ENCODE results near the gene L3MBTL1. TPM values are rescaled to one million over a fixed set of nuclear protein-coding genes. Genes with fewer than 3 reads are reported as not detected.

Gene L3MBTL1
- total and polyA plus RNA-seq, 2 donors (not counting 1 experiment from before 2014, with no cell fraction given): 1.5 to 10.7 TPM

DNA sequence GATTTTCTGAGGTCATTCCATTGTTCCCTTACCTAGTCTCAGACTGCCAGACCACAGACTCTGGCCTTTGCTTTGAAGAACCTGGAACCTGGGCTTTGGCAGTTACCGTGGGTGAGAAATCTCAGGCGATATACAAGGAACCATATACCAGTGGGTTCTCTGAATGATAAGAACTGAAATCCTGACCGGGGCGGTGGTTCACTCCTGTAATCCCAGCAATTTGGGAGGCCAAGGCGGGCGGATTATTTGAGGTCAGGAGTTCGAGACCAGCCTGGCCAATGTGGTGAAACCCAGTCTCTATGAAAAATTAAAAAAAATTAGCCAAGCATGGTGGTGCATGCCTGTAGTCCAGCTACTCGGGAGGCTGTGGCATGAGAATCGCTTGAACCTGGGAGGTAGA is 37.0 kb downstream of the L3MBTL1 start:
- Histone ChIP-seq H3K4me1 (ENCODE audit: control insufficient read depth, extremely low read depth, insufficient read depth, low read length) (no peaks in the 10 kb centered on the region), H3K9ac (ENCODE audit: insufficient read depth, low read length) (no peak overlapping the region), H3K27me3 (ENCODE audit: control insufficient read depth, insufficient read depth, low read length) (no peaks in the 10 kb centered on the region), H3K9me3 (ENCODE audit: control insufficient read depth, insufficient read depth, low read depth, low read length) (no peaks in the 10 kb centered on the region), H3K27ac (ENCODE audit: insufficient read depth, low read length) (no peak overlapping the region), H3K36me3 (ENCODE audit: control insufficient read depth, insufficient read depth, low read length) (no peaks in the 10 kb centered on the region), H3K79me2 (ENCODE audit: control insufficient read depth, insufficient read depth, low read length) (no peaks in the 10 kb centered on the region), H3K4me3 (replicated peaks in 1 of 4; ENCODE audit: control extremely low read depth in 1 of 4, insufficient read depth in 1 of 4, low read depth in 3 of 4, low read length in 4 of 4) (no peak overlapping the region), H4K20me1 (ENCODE audit: control insufficient read depth, extremely low read depth, insufficient read depth, low read length) (no peaks in the 10 kb centered on the region), H2AFZ (ENCODE audit: low read length) (no peak overlapping the region), H3K4me2 (ENCODE audit: extremely low read depth, insufficient read depth, low read length) (no peak overlapping the region)
- no peak for DNase-seq (ENCODE audit: low read depth in 2 of 2)
- no peak for TF ChIP-seq EZH2 (IDR thresholded peaks at IDR 0.05; ENCODE audit: low read length, missing control alignments)
- TF ChIP-seq, protein P1, sequence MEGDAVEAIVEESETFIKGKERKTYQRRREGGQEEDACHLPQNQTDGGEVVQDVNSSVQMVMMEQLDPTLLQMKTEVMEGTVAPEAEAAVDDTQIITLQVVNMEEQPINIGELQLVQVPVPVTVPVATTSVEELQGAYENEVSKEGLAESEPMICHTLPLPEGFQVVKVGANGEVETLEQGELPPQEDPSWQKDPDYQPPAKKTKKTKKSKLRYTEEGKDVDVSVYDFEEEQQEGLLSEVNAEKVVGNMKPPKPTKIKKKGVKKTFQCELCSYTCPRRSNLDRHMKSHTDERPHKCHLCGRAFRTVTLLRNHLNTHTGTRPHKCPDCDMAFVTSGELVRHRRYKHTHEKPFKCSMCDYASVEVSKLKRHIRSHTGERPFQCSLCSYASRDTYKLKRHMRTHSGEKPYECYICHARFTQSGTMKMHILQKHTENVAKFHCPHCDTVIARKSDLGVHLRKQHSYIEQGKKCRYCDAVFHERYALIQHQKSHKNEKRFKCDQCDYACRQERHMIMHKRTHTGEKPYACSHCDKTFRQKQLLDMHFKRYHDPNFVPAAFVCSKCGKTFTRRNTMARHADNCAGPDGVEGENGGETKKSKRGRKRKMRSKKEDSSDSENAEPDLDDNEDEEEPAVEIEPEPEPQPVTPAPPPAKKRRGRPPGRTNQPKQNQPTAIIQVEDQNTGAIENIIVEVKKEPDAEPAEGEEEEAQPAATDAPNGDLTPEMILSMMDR (conservative IDR thresholded peaks at IDR 0.05 in 1 of 2, IDR thresholded peaks at IDR 0.05 in 1 of 2; ENCODE audit: low read depth in 1 of 2, low read length in 2 of 2): no peak

DNA sequence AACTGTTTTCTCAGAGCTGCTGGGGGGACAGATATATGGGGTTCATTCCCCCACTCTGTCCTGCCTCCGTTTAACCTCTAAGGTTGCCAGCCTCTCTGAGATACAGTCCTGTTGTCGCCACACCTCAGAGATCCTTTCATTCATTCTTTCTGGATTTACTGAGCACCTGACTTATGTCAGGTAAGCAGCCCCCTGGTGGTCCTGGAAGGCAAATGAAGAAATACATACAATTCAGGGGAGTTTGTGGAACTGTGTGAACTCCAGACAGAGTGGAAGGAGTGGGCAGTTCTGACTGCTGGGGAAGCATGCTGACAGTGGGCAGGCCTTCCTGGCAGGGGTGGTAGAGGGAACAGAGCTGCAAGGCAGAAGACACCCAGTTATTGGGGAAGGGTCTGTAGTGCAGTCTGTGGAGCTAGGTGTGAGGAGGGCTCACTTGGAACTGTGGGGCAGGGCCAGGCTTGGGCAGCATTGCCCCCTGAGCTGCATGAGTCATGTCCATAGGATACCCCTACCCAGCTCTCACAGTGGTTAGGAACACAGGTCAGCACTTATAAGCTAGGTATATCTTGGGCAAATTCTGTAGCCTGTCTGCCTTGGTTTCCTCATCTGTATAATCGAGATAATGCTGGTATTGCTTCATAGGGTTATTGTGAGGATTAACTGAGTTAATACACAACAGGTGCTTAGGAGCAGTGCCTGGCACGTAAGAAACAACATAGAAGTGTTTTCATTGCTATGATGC is 38.5 kb downstream of the L3MBTL1 start:
- H3K4me3 ChIP-seq (replicated peaks in 1 of 4; ENCODE audit: control extremely low read depth in 1 of 4, insufficient read depth in 1 of 4, low read depth in 3 of 4, low read length in 4 of 4): no peak overlapping the region
- no peak overlapping the region for H3K27ac ChIP-seq (ENCODE audit: insufficient read depth, low read length)
- H3K9me3 ChIP-seq (ENCODE audit: control insufficient read depth, insufficient read depth, low read depth, low read length): no peaks in the 10 kb centered on the region
- no peak for DNase-seq (ENCODE audit: low read depth in 2 of 2)
- no peak for TF ChIP-seq EZH2 (IDR thresholded peaks at IDR 0.05; ENCODE audit: low read length, missing control alignments)
- TF ChIP-seq, protein P1 (conservative IDR thresholded peaks at IDR 0.05 in 1 of 2, IDR thresholded peaks at IDR 0.05 in 1 of 2; ENCODE audit: low read depth in 1 of 2, low read length in 2 of 2): peak in 1 of 2 donors; percentile 1
- H3K4me2 ChIP-seq (ENCODE audit: extremely low read depth, insufficient read depth, low read length): no peak overlapping the region
- H2AFZ ChIP-seq (ENCODE audit: low read length): no peak overlapping the region
- no peaks in the 10 kb centered on the region for H4K20me1 ChIP-seq (ENCODE audit: control insufficient read depth, extremely low read depth, insufficient read depth, low read length)
- H3K36me3 ChIP-seq (ENCODE audit: control insufficient read depth, insufficient read depth, low read length): no peaks in the 10 kb centered on the region
- no peaks in the 10 kb centered on the region for H3K79me2 ChIP-seq (ENCODE audit: control insufficient read depth, insufficient read depth, low read length)
- no peaks in the 10 kb centered on the region for H3K27me3 ChIP-seq (ENCODE audit: control insufficient read depth, insufficient read depth, low read length)
- no peak overlapping the region for H3K9ac ChIP-seq (ENCODE audit: insufficient read depth, low read length)
- no peaks in the 10 kb centered on the region for H3K4me1 ChIP-seq (ENCODE audit: control insufficient read depth, extremely low read depth, insufficient read depth, low read length)

DNA sequence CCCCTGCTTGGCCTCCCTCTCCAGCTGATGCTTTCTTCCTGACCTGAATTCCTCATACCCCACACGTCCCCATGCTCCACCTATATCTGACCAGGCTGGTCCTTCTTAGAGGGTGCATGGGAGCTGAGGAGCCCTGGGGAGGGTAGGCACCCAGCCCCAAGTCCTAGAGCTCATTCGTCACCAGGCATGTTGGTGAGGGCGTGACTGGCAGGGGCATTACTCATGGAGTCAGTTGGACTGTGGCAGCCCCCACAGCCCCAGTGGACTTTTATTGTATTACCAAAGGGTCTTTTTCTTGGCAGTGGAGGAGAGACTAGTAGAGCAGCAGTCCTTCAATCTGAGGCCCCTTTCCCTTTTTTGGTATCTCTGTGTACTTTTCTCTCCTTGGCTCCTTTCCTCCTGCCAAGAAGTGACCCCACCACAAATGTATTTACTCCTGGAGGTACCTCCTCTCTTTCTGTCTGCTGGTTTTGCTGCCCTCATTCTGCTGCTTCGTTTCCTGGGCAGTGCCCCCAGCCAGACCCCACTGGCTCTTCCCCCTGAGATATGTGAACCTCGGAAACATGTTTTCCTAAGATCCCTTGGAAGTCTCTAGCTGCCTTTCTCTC is 40.9 kb downstream of the L3MBTL1 start:
- H3K4me2 ChIP-seq (ENCODE audit: extremely low read depth, insufficient read depth, low read length): no peak overlapping the region
- no peaks in the 10 kb centered on the region for H3K79me2 ChIP-seq (ENCODE audit: control insufficient read depth, insufficient read depth, low read length)
- TF ChIP-seq EZH2 (IDR thresholded peaks at IDR 0.05; ENCODE audit: low read length, missing control alignments): no peak
- TF ChIP-seq, protein P1 (conservative IDR thresholded peaks at IDR 0.05 in 1 of 2, IDR thresholded peaks at IDR 0.05 in 1 of 2; ENCODE audit: low read depth in 1 of 2, low read length in 2 of 2): no peak
- no peaks in the 10 kb centered on the region for H4K20me1 ChIP-seq (ENCODE audit: control insufficient read depth, extremely low read depth, insufficient read depth, low read length)
- DNase-seq (ENCODE audit: low read depth in 2 of 2): no peak
- H3K36me3 ChIP-seq (ENCODE audit: control insufficient read depth, insufficient read depth, low read length): no peaks in the 10 kb centered on the region
- no peaks in the 10 kb centered on the region for H3K4me1 ChIP-seq (ENCODE audit: control insufficient read depth, extremely low read depth, insufficient read depth, low read length)
- H3K27ac ChIP-seq (ENCODE audit: insufficient read depth, low read length): no peak overlapping the region
- H3K27me3 ChIP-seq (ENCODE audit: control insufficient read depth, insufficient read depth, low read length): no peaks in the 10 kb centered on the region
- H3K4me3 ChIP-seq (replicated peaks in 1 of 4; ENCODE audit: control extremely low read depth in 1 of 4, insufficient read depth in 1 of 4, low read depth in 3 of 4, low read length in 4 of 4): no peak overlapping the region
- no peaks in the 10 kb centered on the region for H3K9me3 ChIP-seq (ENCODE audit: control insufficient read depth, insufficient read depth, low read depth, low read length)
- H3K9ac ChIP-seq (ENCODE audit: insufficient read depth, low read length): no peak overlapping the region
- H2AFZ ChIP-seq (ENCODE audit: low read length): no peak overlapping the region

Measured in fibroblast of lung (primary cell).